ENCODE data around the gene SECISBP2L.
A peak's percentile ranks its signal among the peaks of the same experiment; 100 is the strongest.

Gene SECISBP2L

GRCh38 chr15:48963524-48964113 is 82.6 kb downstream of the SECISBP2L start, which contains the start of gene SHC4:
SHC4 (minus strand) TSS chr15:48963919; CDS start chr15:48963015, 904 bp downstream.
- TF ChIP-seq CTCF (IDR thresholded peaks at IDR 0.05; ENCODE audit: insufficient read depth, low read length, poor library complexity, severe bottlenecking): peak; percentile 4
- H3K4me3 ChIP-seq (replicated peaks; ENCODE audit: low read depth, low read length): peak within 1 kb of the TSS; percentile 56
- no peak for DNase-seq (ENCODE audit: extremely low read depth, insufficient read length)
- no peaks in the 10 kb centered on the region for H3K36me3 ChIP-seq (ENCODE audit: control insufficient read depth, insufficient read depth, low read length)
- no peaks in the 10 kb centered on the region; the same call in 1 of the 2 replicates for H3K27me3 ChIP-seq (replicated peaks; ENCODE audit: control insufficient read depth, insufficient read depth, low read length)

GRCh38 chr15:48962662-48963523 is 83.4 kb downstream of the SECISBP2L start:
- DNase-seq (ENCODE audit: extremely low read depth, insufficient read length): no peak
- Histone ChIP-seq H3K36me3 (ENCODE audit: control insufficient read depth, insufficient read depth, low read length) (no peaks in the 10 kb centered on the region), H3K27me3 (replicated peaks; ENCODE audit: control insufficient read depth, insufficient read depth, low read length) (no peaks in the 10 kb centered on the region; the same call in 1 of the 2 replicates), H3K4me3 (replicated peaks; ENCODE audit: low read depth, low read length) (peak overlapping the region; percentile 56)
- no peak for TF ChIP-seq CTCF (IDR thresholded peaks at IDR 0.05; ENCODE audit: insufficient read depth, low read length, poor library complexity, severe bottlenecking)

GRCh38 chr15:48955967-48956366 is 90.3 kb downstream of the SECISBP2L start:
- Histone ChIP-seq H3K4me3 (replicated peaks; ENCODE audit: low read depth, low read length) (no peak overlapping the region), H3K27me3 (replicated peaks; ENCODE audit: control insufficient read depth, insufficient read depth, low read length) (no peaks in the 10 kb centered on the region), H3K36me3 (ENCODE audit: control insufficient read depth, insufficient read depth, low read length) (no peaks in the 10 kb centered on the region)
- no peak for DNase-seq (ENCODE audit: extremely low read depth, insufficient read length)
- no peak for TF ChIP-seq CTCF (IDR thresholded peaks at IDR 0.05; ENCODE audit: insufficient read depth, low read length, poor library complexity, severe bottlenecking)

GRCh38 chr15:48955370-48955769 is 90.9 kb downstream of the SECISBP2L start:
- H3K27me3 ChIP-seq (replicated peaks; ENCODE audit: control insufficient read depth, insufficient read depth, low read length): no peaks in the 10 kb centered on the region
- H3K4me3 ChIP-seq (replicated peaks; ENCODE audit: low read depth, low read length): no peak overlapping the region
- TF ChIP-seq CTCF (IDR thresholded peaks at IDR 0.05; ENCODE audit: insufficient read depth, low read length, poor library complexity, severe bottlenecking): no peak
- no peaks in the 10 kb centered on the region for H3K36me3 ChIP-seq (ENCODE audit: control insufficient read depth, insufficient read depth, low read length)
- no peak for DNase-seq (ENCODE audit: extremely low read depth, insufficient read length)

GRCh38 chr15:48954538-48954937 is 91.7 kb downstream of the SECISBP2L start:
- no peak for TF ChIP-seq CTCF (IDR thresholded peaks at IDR 0.05; ENCODE audit: insufficient read depth, low read length, poor library complexity, severe bottlenecking)
- no peak for DNase-seq (ENCODE audit: extremely low read depth, insufficient read length)
- H3K36me3 ChIP-seq (ENCODE audit: control insufficient read depth, insufficient read depth, low read length): no peaks in the 10 kb centered on the region
- no peak overlapping the region for H3K4me3 ChIP-seq (replicated peaks; ENCODE audit: low read depth, low read length)
- H3K27me3 ChIP-seq (replicated peaks; ENCODE audit: control insufficient read depth, insufficient read depth, low read length): no peaks in the 10 kb centered on the region

Data from GM06990 (cell line).